ENCODE data around the gene SCN2B.

SCN2B gene

GRCh38 chr11:118213781-118214180, 37.3 kb upstream of the SCN2B start:
- no peak for TF ChIP-seq CTCF (IDR thresholded peaks at IDR 0.05; ENCODE audit: insufficient read depth, missing control alignments)
- DNase-seq (ENCODE audit: insufficient read length, low spot score): no peak
- no peak for FAIRE-seq

GRCh38 chr11:118213201-118213600, 36.8 kb upstream of the SCN2B start:
- FAIRE-seq: no peak

GRCh38 chr11:118212781-118213191, 36.3 kb upstream of the SCN2B start:
- FAIRE-seq (no peak), DNase-seq (ENCODE audit: insufficient read length, low spot score) (no peak)
- TF ChIP-seq CTCF (IDR thresholded peaks at IDR 0.05; ENCODE audit: insufficient read depth, missing control alignments): no peak

More at GRCh38 chr11:118213201-118213600, 36.8 kb upstream of the SCN2B start:
- no peak for DNase-seq (ENCODE audit: insufficient read length, low spot score)
- TF ChIP-seq CTCF (IDR thresholded peaks at IDR 0.05; ENCODE audit: insufficient read depth, missing control alignments): no peak

- DNase-seq (ENCODE audit: insufficient read length, low spot score) (no peak), FAIRE-seq (no peak)
- TF ChIP-seq CTCF (IDR thresholded peaks at IDR 0.05; ENCODE audit: insufficient read depth, missing control alignments): no peak
Measured at GRCh38 chr11:118212131-118212725, 35.8 kb upstream of the SCN2B start.

GRCh38 chr11:118211006-118211405, 34.6 kb upstream of the SCN2B start:
- DNase-seq (ENCODE audit: insufficient read length, low spot score): no peak
- TF ChIP-seq CTCF (IDR thresholded peaks at IDR 0.05; ENCODE audit: insufficient read depth, missing control alignments): no peak
- FAIRE-seq: no peak

GRCh38 chr11:118210323-118210722, 33.9 kb upstream of the SCN2B start:
- no peak for FAIRE-seq
- TF ChIP-seq CTCF (IDR thresholded peaks at IDR 0.05; ENCODE audit: insufficient read depth, missing control alignments): no peak
- DNase-seq (ENCODE audit: insufficient read length, low spot score): no peak

- no peak for TF ChIP-seq CTCF (IDR thresholded peaks at IDR 0.05; ENCODE audit: insufficient read depth, missing control alignments)
- no peak for FAIRE-seq
- no peak for DNase-seq (ENCODE audit: insufficient read length, low spot score)
Measured at GRCh38 chr11:118209033-118209432, 32.6 kb upstream of the SCN2B start.
